ENCODE results near the gene IL1RAP.

Gene IL1RAP

GRCh38 chr3:190608850-190609589 lies 95.1 kb downstream of the IL1RAP start:
- Histone ChIP-seq H4K20me1 (ENCODE audit: low read depth, low read length) (no peaks in the 10 kb centered on the region), H3K4me3 (ENCODE audit: insufficient read depth, low read length, poor library complexity, severe bottlenecking) (no peak overlapping the region), H3K79me2 (ENCODE audit: insufficient read depth, low read length) (no peaks in the 10 kb centered on the region), H3K27me3 (ENCODE audit: low read length) (no peaks in the 10 kb centered on the region), H3K9me3 (ENCODE audit: insufficient read depth, low read length) (no peaks in the 10 kb centered on the region), H3K27ac (ENCODE audit: low read depth, low read length) (no peak overlapping the region), H3K9me2 (replicated peaks; ENCODE audit: insufficient read depth, low read length) (no peaks in the 10 kb centered on the region), H3F3A (ENCODE audit: insufficient read depth) (no peaks in the 10 kb centered on the region), H3K9ac (ENCODE audit: low read length) (no peak overlapping the region), H3K4me2 (ENCODE audit: low read depth, low read length, poor library complexity, severe bottlenecking) (no peak overlapping the region), H3K36me3 (ENCODE audit: low read length) (no peaks in the 10 kb centered on the region), H2AFZ (ENCODE audit: low read depth, low read length, severe bottlenecking) (no peak overlapping the region)
- TF ChIP-seq EZH2phosphoT487 (conservative IDR thresholded peaks at IDR 0.05; ENCODE audit: low read length), result no peak
- TF ChIP-seq, protein P1, sequence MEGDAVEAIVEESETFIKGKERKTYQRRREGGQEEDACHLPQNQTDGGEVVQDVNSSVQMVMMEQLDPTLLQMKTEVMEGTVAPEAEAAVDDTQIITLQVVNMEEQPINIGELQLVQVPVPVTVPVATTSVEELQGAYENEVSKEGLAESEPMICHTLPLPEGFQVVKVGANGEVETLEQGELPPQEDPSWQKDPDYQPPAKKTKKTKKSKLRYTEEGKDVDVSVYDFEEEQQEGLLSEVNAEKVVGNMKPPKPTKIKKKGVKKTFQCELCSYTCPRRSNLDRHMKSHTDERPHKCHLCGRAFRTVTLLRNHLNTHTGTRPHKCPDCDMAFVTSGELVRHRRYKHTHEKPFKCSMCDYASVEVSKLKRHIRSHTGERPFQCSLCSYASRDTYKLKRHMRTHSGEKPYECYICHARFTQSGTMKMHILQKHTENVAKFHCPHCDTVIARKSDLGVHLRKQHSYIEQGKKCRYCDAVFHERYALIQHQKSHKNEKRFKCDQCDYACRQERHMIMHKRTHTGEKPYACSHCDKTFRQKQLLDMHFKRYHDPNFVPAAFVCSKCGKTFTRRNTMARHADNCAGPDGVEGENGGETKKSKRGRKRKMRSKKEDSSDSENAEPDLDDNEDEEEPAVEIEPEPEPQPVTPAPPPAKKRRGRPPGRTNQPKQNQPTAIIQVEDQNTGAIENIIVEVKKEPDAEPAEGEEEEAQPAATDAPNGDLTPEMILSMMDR (IDR thresholded peaks at IDR 0.05; ENCODE audit: insufficient read depth, low read length, poor library complexity, severe bottlenecking), result no peak

GRCh38 chr3:190614226-190615059 lies 100.6 kb downstream of the IL1RAP start:
- no peaks in the 10 kb centered on the region for H3K27me3 ChIP-seq (ENCODE audit: low read length)
- H3K27ac ChIP-seq (ENCODE audit: low read depth, low read length), result no peak overlapping the region

DNA sequence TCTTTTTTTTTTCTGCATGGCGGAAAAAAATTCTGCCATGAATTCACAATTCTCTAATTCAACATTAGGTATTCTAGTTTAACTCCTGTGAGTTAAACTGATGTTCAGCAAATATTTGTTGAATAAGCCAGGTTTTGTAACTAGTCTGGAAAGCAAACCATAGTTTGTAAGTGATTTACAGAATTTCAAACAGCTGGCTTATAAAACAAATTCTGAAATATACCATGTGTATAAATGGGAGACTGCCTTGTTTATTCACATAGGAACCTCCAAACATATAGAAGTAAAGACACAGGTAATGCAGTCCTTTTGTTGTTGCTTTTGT lies 101.1 kb downstream of the IL1RAP start:
- Histone ChIP-seq H3F3A (ENCODE audit: insufficient read depth) (no peaks in the 10 kb centered on the region), H4K20me1 (ENCODE audit: low read depth, low read length) (no peaks in the 10 kb centered on the region), H3K4me2 (ENCODE audit: low read depth, low read length, poor library complexity, severe bottlenecking) (no peak overlapping the region), H3K79me2 (ENCODE audit: insufficient read depth, low read length) (no peaks in the 10 kb centered on the region), H3K9me2 (replicated peaks; ENCODE audit: insufficient read depth, low read length) (no peaks in the 10 kb centered on the region), H3K36me3 (ENCODE audit: low read length) (no peaks in the 10 kb centered on the region), H2AFZ (ENCODE audit: low read depth, low read length, severe bottlenecking) (no peak overlapping the region), H3K9me3 (ENCODE audit: insufficient read depth, low read length) (no peaks in the 10 kb centered on the region), H3K27ac (ENCODE audit: low read depth, low read length) (no peak overlapping the region), H3K9ac (ENCODE audit: low read length) (no peak overlapping the region), H3K4me3 (ENCODE audit: insufficient read depth, low read length, poor library complexity, severe bottlenecking) (no peak overlapping the region), H3K27me3 (ENCODE audit: low read length) (no peaks in the 10 kb centered on the region)
- TF ChIP-seq EZH2phosphoT487 (conservative IDR thresholded peaks at IDR 0.05; ENCODE audit: low read length), result no peak
- TF ChIP-seq, protein P1 (IDR thresholded peaks at IDR 0.05; ENCODE audit: insufficient read depth, low read length, poor library complexity, severe bottlenecking), result no peak

More at GRCh38 chr3:190614226-190615059, 100.6 kb downstream of the IL1RAP start:
- TF ChIP-seq, protein P1 (IDR thresholded peaks at IDR 0.05; ENCODE audit: insufficient read depth, low read length, poor library complexity, severe bottlenecking), result no peak
- no peak for TF ChIP-seq EZH2phosphoT487 (conservative IDR thresholded peaks at IDR 0.05; ENCODE audit: low read length)
- Histone ChIP-seq H3F3A (ENCODE audit: insufficient read depth) (no peaks in the 10 kb centered on the region), H3K9me3 (ENCODE audit: insufficient read depth, low read length) (no peaks in the 10 kb centered on the region), H4K20me1 (ENCODE audit: low read depth, low read length) (no peaks in the 10 kb centered on the region), H3K9me2 (replicated peaks; ENCODE audit: insufficient read depth, low read length) (no peaks in the 10 kb centered on the region), H3K4me3 (ENCODE audit: insufficient read depth, low read length, poor library complexity, severe bottlenecking) (no peak overlapping the region), H3K79me2 (ENCODE audit: insufficient read depth, low read length) (no peaks in the 10 kb centered on the region), H3K9ac (ENCODE audit: low read length) (no peak overlapping the region), H3K36me3 (ENCODE audit: low read length) (no peaks in the 10 kb centered on the region), H2AFZ (ENCODE audit: low read depth, low read length, severe bottlenecking) (no peak overlapping the region), H3K4me2 (ENCODE audit: low read depth, low read length, poor library complexity, severe bottlenecking) (no peak overlapping the region)
